HepG2 (cell line): ENCODE results near the gene SPINDOC. TPM values are rescaled to one million over a fixed set of nuclear protein-coding genes. Genes with fewer than 3 reads are reported as not detected.

Source experiments
- CBX5 ChIP-seq: sonication (generic); formaldehyde crosslinking; IDR thresholded peaks from 2 replicates; pipeline ENCODE4 v1.4.0; 2020; ENCODE audit warnings: missing genetic modification reagents, borderline replicate concordance
- GABPB1 ChIP-seq: IDR thresholded peaks from 2 replicates; pipeline ENCODE4 v1.6.1; 2016; ENCODE audit warnings: mild to moderate bottlenecking, missing genetic modification reagents, moderate library complexity, missing compliant biosample characterization
- HNRNPL ChIP-seq: fragments of 200-400 bp; formaldehyde crosslinking; IDR thresholded peaks from 2 replicates; pipeline ENCODE4 v1.6.1; 2017; ENCODE audit warnings: mild to moderate bottlenecking, low read depth, low read length
- IKZF5 ChIP-seq: IDR thresholded peaks from 2 replicates; pipeline ENCODE4 v1.6.1; 2018; ENCODE audit warnings: missing genetic modification reagents, mild to moderate bottlenecking, missing compliant biosample characterization
- KDM5B ChIP-seq: sonication (generic); formaldehyde crosslinking; IDR thresholded peaks from 2 replicates; pipeline ENCODE4 v1.4.0; 2020; ENCODE audit warnings: missing genetic modification reagents, mild to moderate bottlenecking, borderline replicate concordance
- MTA1 ChIP-seq: sonication (generic); formaldehyde crosslinking; IDR thresholded peaks from 2 replicates; pipeline ENCODE4 v1.4.0; 2020; ENCODE audit warnings: missing genetic modification reagents, mild to moderate bottlenecking, borderline replicate concordance
- MZF1 ChIP-seq: sonication (generic); formaldehyde crosslinking; IDR thresholded peaks from 2 replicates; pipeline ENCODE4 v1.8.1; 2023; ENCODE audit warnings: mild to moderate bottlenecking, missing genetic modification reagents, borderline replicate concordance
- PHF20 ChIP-seq: sonication (generic); formaldehyde crosslinking; IDR thresholded peaks from 2 replicates; pipeline ENCODE4 v1.5.0; 2020; ENCODE audit warnings: mild to moderate bottlenecking, missing genetic modification reagents
- POGZ ChIP-seq: sonication (generic); formaldehyde crosslinking; IDR thresholded peaks from 2 replicates; pipeline ENCODE4 v1.4.0; 2020; ENCODE audit warnings: mild to moderate bottlenecking, missing genetic modification reagents
- ZBTB8A ChIP-seq: sonication (generic); formaldehyde crosslinking; IDR thresholded peaks from 2 replicates; pipeline ENCODE4 v1.4.0; 2020; ENCODE audit warnings: mild to moderate bottlenecking, low read depth, missing genetic modification reagents, borderline replicate concordance
- ZNF10 ChIP-seq: sonication (generic); formaldehyde crosslinking; IDR thresholded peaks from 2 replicates; pipeline ENCODE4 v1.4.0; 2020; ENCODE audit warnings: mild to moderate bottlenecking, low read depth, missing genetic modification reagents, borderline replicate concordance
- ZNF234 ChIP-seq: sonication (generic); formaldehyde crosslinking; conservative IDR thresholded peaks from 2 replicates; pipeline ENCODE4 v1.5.1; 2020; ENCODE audit warnings: mild to moderate bottlenecking, missing genetic modification reagents
- ZNF317 ChIP-seq: sonication (generic); formaldehyde crosslinking; IDR thresholded peaks from 2 replicates; pipeline ENCODE4 v1.5.0; 2020; ENCODE audit warnings: mild to moderate bottlenecking, missing genetic modification reagents
- ZNF563 ChIP-seq: sonication (generic); formaldehyde crosslinking; IDR thresholded peaks from 2 replicates; pipeline ENCODE4 v1.8.0; 2022; ENCODE audit warnings: mild to moderate bottlenecking, moderate library complexity, missing genetic modification reagents
- ZNF639 ChIP-seq: conservative IDR thresholded peaks from 2 replicates; pipeline ENCODE4 v1.6.1; 2018; ENCODE audit warnings: missing genetic modification reagents
- polyA plus RNA-seq, 8 experiments: library from polyadenylated mRNA; depleted of rRNA in 3 of 8; stranded (reverse) in 7 of 8; unstranded in 1 of 8; fragments of >200 nt; fragmentation: Illumina TruSeq in 4 of 8; extraction: Trizol in 4 of 8; gene quantifications; 2 replicates each; pipeline versions ENCODE4 v1.2.1 to v1.2.3, GENCODE V29; 2011 to 2016; ENCODE audit warnings: low read depth in 4 of 8, missing spikeins in 1 of 8, mixed read lengths in 1 of 8; ENCODE audit not compliant: insufficient read depth in 1 of 8
- total RNA-seq, 5 experiments: library from RNA; depleted of rRNA; stranded (reverse); fragments of >200 nt; fragmentation: Illumina TruSeq; extraction: Trizol; gene quantifications; 2 replicates each; pipeline ENCODE4 v1.2.3, GENCODE V29; 2016; ENCODE audit warnings: low read depth in 1 of 5
- TF ChIP-seq, protein P1 (sequence below): sonication (generic); formaldehyde crosslinking; IDR thresholded peaks from 2 replicates; pipeline ENCODE4 v1.8.1; 2023; ENCODE audit warnings: mild to moderate bottlenecking, missing genetic modification reagents
- TF ChIP-seq, protein P2 (sequence below): sonication (generic); formaldehyde crosslinking; IDR thresholded peaks from 2 replicates; pipeline ENCODE4 v1.4.0; 2020; ENCODE audit warnings: missing genetic modification reagents
- TF ChIP-seq, protein P3 (sequence below): IDR thresholded peaks from 2 replicates; pipeline ENCODE4 v1.6.1; 2016; ENCODE audit warnings: mild to moderate bottlenecking, missing biosample characterization, missing genetic modification reagents

SPINDOC gene
- total and polyA plus RNA-seq, 2 of the 13 experiments (the other 11 are each of a cell fraction or from before 2014, with no cell fraction given): 21.4 to 29.9 TPM

- TF ChIP-seq, protein P1, sequence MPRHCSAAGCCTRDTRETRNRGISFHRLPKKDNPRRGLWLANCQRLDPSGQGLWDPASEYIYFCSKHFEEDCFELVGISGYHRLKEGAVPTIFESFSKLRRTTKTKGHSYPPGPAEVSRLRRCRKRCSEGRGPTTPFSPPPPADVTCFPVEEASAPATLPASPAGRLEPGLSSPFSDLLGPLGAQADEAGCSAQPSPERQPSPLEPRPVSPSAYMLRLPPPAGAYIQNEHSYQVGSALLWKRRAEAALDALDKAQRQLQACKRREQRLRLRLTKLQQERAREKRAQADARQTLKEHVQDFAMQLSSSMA (CRISPR knock-in tag): 0 out of 2 replicates have a peak, but pooled peaks have one; percentile 26
- TF ChIP-seq POGZ: 0 out of 2 replicates have a peak, but pooled peaks have one; percentile 51
- no peak for TF ChIP-seq ZNF563 (CRISPR knock-in tag)
- no peak for TF ChIP-seq IKZF5
- TF ChIP-seq, protein P2, sequence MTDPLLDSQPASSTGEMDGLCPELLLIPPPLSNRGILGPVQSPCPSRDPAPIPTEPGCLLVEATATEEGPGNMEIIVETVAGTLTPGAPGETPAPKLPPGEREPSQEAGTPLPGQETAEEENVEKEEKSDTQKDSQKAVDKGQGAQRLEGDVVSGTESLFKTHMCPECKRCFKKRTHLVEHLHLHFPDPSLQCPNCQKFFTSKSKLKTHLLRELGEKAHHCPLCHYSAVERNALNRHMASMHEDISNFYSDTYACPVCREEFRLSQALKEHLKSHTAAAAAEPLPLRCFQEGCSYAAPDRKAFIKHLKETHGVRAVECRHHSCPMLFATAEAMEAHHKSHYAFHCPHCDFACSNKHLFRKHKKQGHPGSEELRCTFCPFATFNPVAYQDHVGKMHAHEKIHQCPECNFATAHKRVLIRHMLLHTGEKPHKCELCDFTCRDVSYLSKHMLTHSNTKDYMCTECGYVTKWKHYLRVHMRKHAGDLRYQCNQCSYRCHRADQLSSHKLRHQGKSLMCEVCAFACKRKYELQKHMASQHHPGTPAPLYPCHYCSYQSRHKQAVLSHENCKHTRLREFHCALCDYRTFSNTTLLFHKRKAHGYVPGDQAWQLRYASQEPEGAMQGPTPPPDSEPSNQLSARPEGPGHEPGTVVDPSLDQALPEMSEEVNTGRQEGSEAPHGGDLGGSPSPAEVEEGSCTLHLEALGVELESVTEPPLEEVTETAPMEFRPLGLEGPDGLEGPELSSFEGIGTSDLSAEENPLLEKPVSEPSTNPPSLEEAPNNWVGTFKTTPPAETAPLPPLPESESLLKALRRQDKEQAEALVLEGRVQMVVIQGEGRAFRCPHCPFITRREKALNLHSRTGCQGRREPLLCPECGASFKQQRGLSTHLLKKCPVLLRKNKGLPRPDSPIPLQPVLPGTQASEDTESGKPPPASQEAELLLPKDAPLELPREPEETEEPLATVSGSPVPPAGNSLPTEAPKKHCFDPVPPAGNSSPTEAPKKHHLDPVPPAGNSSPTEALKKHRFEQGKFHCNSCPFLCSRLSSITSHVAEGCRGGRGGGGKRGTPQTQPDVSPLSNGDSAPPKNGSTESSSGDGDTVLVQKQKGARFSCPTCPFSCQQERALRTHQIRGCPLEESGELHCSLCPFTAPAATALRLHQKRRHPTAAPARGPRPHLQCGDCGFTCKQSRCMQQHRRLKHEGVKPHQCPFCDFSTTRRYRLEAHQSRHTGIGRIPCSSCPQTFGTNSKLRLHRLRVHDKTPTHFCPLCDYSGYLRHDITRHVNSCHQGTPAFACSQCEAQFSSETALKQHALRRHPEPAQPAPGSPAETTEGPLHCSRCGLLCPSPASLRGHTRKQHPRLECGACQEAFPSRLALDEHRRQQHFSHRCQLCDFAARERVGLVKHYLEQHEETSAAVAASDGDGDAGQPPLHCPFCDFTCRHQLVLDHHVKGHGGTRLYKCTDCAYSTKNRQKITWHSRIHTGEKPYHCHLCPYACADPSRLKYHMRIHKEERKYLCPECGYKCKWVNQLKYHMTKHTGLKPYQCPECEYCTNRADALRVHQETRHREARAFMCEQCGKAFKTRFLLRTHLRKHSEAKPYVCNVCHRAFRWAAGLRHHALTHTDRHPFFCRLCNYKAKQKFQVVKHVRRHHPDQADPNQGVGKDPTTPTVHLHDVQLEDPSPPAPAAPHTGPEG: 0 out of 2 replicates have a peak, but pooled peaks have one; percentile 13
- TF ChIP-seq HNRNPL: peak; percentile 53; the same call in 1 of the 2 replicates
- 0 out of 2 replicates have a peak, but pooled peaks have one; percentile 40 for TF ChIP-seq ZNF234
- TF ChIP-seq ZBTB8A (CRISPR knock-in tag): 0 out of 2 replicates have a peak, but pooled peaks have one; percentile 20
- TF ChIP-seq ZNF10: no peak
- TF ChIP-seq MZF1 (CRISPR knock-in tag): 0 out of 2 replicates have a peak, but pooled peaks have one; percentile 39
- TF ChIP-seq PHF20: peak; percentile 36; the same call in 1 of the 2 replicates
- no peak for TF ChIP-seq CBX5
- TF ChIP-seq MTA1 (CRISPR knock-in tag): 0 out of 2 replicates have a peak, but pooled peaks have one; percentile 49
- no peak for TF ChIP-seq ZNF639 (CRISPR knock-in tag)
- TF ChIP-seq KDM5B (CRISPR knock-in tag): peak; percentile 11; the same call in 1 of the 2 replicates
- TF ChIP-seq GABPB1 (CRISPR knock-in tag): peak; percentile 83
- TF ChIP-seq, protein P3, sequence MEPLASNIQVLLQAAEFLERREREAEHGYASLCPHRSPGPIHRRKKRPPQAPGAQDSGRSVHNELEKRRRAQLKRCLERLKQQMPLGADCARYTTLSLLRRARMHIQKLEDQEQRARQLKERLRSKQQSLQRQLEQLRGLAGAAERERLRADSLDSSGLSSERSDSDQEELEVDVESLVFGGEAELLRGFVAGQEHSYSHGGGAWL (CRISPR knock-in tag): 0 out of 2 replicates have a peak, but pooled peaks have one; percentile 58
- TF ChIP-seq ZNF317 (CRISPR knock-in tag): 0 out of 2 replicates have a peak, but pooled peaks have one; percentile 35
Observed at GRCh38 chr11:63813563-63814382, 517 bp downstream of the SPINDOC start (continued).
